Measurements from ENCODE around the gene PBX1. TPM values are rescaled to one million over a fixed set of nuclear protein-coding genes. Genes with fewer than 3 reads are reported as not detected.

Gene PBX1
- total RNA-seq, 1 donor from 2014 or later: 44.2 TPM

- no peak overlapping the region for H3K27ac Mint-ChIP-seq (ENCODE audit: unreplicated experiment)
- DNase-seq (ENCODE audit: low spot score): no peak
Measured at GRCh38 chr1:164858096-164858632, 299.2 kb downstream of the PBX1 start.

GRCh38 chr1:164861632-164862031 is 302.6 kb downstream of the PBX1 start:
- Mint-ChIP-seq H3K36me3 (ENCODE audit: low read depth, unreplicated experiment) (no peaks in the 10 kb centered on the region), H3K27ac (ENCODE audit: unreplicated experiment) (no peak overlapping the region), H3K9me3 (ENCODE audit: unreplicated experiment) (no peaks in the 10 kb centered on the region), H3K27me3 (ENCODE audit: unreplicated experiment) (no peaks in the 10 kb centered on the region), H3K4me3 (ENCODE audit: unreplicated experiment) (no peak overlapping the region), H3K4me1 (ENCODE audit: unreplicated experiment) (peaks cover 13% of the 10 kb centered on the region)
- TF ChIP-seq CTCF (IDR thresholded peaks at IDR 0.05; ENCODE audit: unreplicated experiment): no peak
- DNase-seq (ENCODE audit: low spot score): no peak

More at GRCh38 chr1:164858096-164858632, 299.2 kb downstream of the PBX1 start:
- TF ChIP-seq CTCF (IDR thresholded peaks at IDR 0.05; ENCODE audit: unreplicated experiment): no peak
- H3K36me3 Mint-ChIP-seq (ENCODE audit: low read depth, unreplicated experiment): no peaks in the 10 kb centered on the region
- no peaks in the 10 kb centered on the region for H3K9me3 Mint-ChIP-seq (ENCODE audit: unreplicated experiment)
- H3K4me3 Mint-ChIP-seq (ENCODE audit: unreplicated experiment): no peak overlapping the region
- peaks cover 28% of the 10 kb centered on the region for H3K4me1 Mint-ChIP-seq (ENCODE audit: unreplicated experiment)
- peaks cover under 1% of the 10 kb centered on the region for H3K27me3 Mint-ChIP-seq (ENCODE audit: unreplicated experiment)

- no peak for DNase-seq (ENCODE audit: low spot score)
- no peak for TF ChIP-seq CTCF (IDR thresholded peaks at IDR 0.05; ENCODE audit: unreplicated experiment)
- Mint-ChIP-seq H3K27me3 (ENCODE audit: unreplicated experiment) (no peaks in the 10 kb centered on the region), H3K27ac (ENCODE audit: unreplicated experiment) (no peak overlapping the region), H3K9me3 (ENCODE audit: unreplicated experiment) (no peaks in the 10 kb centered on the region), H3K4me3 (ENCODE audit: unreplicated experiment) (no peak overlapping the region), H3K36me3 (ENCODE audit: low read depth, unreplicated experiment) (no peaks in the 10 kb centered on the region), H3K4me1 (ENCODE audit: unreplicated experiment) (peaks cover 4% of the 10 kb centered on the region)
Measured at GRCh38 chr1:164863056-164863455, 304.1 kb downstream of the PBX1 start.

GRCh38 chr1:164864161-164864560 is 305.2 kb downstream of the PBX1 start:
- no peak overlapping the region for H3K27ac Mint-ChIP-seq (ENCODE audit: unreplicated experiment)
- no peaks in the 10 kb centered on the region for H3K4me1 Mint-ChIP-seq (ENCODE audit: unreplicated experiment)
- DNase-seq (ENCODE audit: low spot score): no peak
- H3K36me3 Mint-ChIP-seq (ENCODE audit: low read depth, unreplicated experiment): no peaks in the 10 kb centered on the region
- no peak overlapping the region for H3K4me3 Mint-ChIP-seq (ENCODE audit: unreplicated experiment)
- TF ChIP-seq CTCF (IDR thresholded peaks at IDR 0.05; ENCODE audit: unreplicated experiment): no peak
- H3K9me3 Mint-ChIP-seq (ENCODE audit: unreplicated experiment): no peaks in the 10 kb centered on the region
- no peaks in the 10 kb centered on the region for H3K27me3 Mint-ChIP-seq (ENCODE audit: unreplicated experiment)

- H3K9me3 Mint-ChIP-seq (ENCODE audit: unreplicated experiment): no peaks in the 10 kb centered on the region
- no peak overlapping the region for H3K4me3 Mint-ChIP-seq (ENCODE audit: unreplicated experiment)
Measured at GRCh38 chr1:164865385-164865784, 306.4 kb downstream of the PBX1 start.

More at GRCh38 chr1:164865385-164865784, 306.4 kb downstream of the PBX1 start:
- H3K27ac Mint-ChIP-seq (ENCODE audit: unreplicated experiment): no peak overlapping the region
- H3K4me1 Mint-ChIP-seq (ENCODE audit: unreplicated experiment): no peaks in the 10 kb centered on the region
- no peaks in the 10 kb centered on the region for H3K27me3 Mint-ChIP-seq (ENCODE audit: unreplicated experiment)
- TF ChIP-seq CTCF (IDR thresholded peaks at IDR 0.05; ENCODE audit: unreplicated experiment): no peak
- no peaks in the 10 kb centered on the region for H3K36me3 Mint-ChIP-seq (ENCODE audit: low read depth, unreplicated experiment)
- no peak for DNase-seq (ENCODE audit: low spot score)
